GM19193 (cell line): ENCODE measurements around the gene PHF2.

ENCODE experiments used
- POLR2A ChIP-seq: IDR thresholded peaks from 4 replicates; pipeline ENCODE4 v1.6.1; 2011; ENCODE audit not compliant: insufficient read depth, insufficient read length; ENCODE audit errors: extremely low read depth

PHF2 gene

GRCh38 chr9:93558503-93558902 is 17.9 kb upstream of the PHF2 start:
- no peak for TF ChIP-seq POLR2A

GRCh38 chr9:93560991-93561390 is 15.4 kb upstream of the PHF2 start:
- no peak for TF ChIP-seq POLR2A

- no peak for TF ChIP-seq POLR2A
Observed at GRCh38 chr9:93562157-93562556, 14.2 kb upstream of the PHF2 start.

- no peak for TF ChIP-seq POLR2A
Observed at GRCh38 chr9:93565089-93565488, 11.3 kb upstream of the PHF2 start.

GRCh38 chr9:93566408-93567270 is 9.7 kb upstream of the PHF2 start:
- peak; percentile 93 for TF ChIP-seq POLR2A

GRCh38 chr9:93567271-93567959 is 9.0 kb upstream of the PHF2 start:
- no peak for TF ChIP-seq POLR2A

GRCh38 chr9:93568169-93568568 is 8.2 kb upstream of the PHF2 start:
- TF ChIP-seq POLR2A = no peak

- no peak for TF ChIP-seq POLR2A
Observed at GRCh38 chr9:93569621-93570174, 6.7 kb upstream of the PHF2 start.

- TF ChIP-seq POLR2A = no peak
Observed at GRCh38 chr9:93572221-93572620, 4.2 kb upstream of the PHF2 start.

- TF ChIP-seq POLR2A = no peak
Observed at GRCh38 chr9:93572636-93573515, 3.5 kb upstream of the PHF2 start.

- no peak for TF ChIP-seq POLR2A
Observed at GRCh38 chr9:93573516-93573828, 2.9 kb upstream of the PHF2 start.

- TF ChIP-seq POLR2A = no peak
Observed at GRCh38 chr9:93574091-93574899, 2.1 kb upstream of the PHF2 start.

GRCh38 chr9:93574900-93575795 is 1.2 kb upstream of the PHF2 start:
- TF ChIP-seq POLR2A = no peak
